M059J (cell line): ENCODE data around the gene AHCY. TPM values are rescaled to one million over a fixed set of nuclear protein-coding genes. Genes with fewer than 3 reads are reported as not detected.
A peak's percentile ranks its signal among the peaks of the same experiment; 100 is the strongest.
"Not testable (repeated sequence)": the region's sequence is repeated elsewhere in the genome, so short reads cannot be mapped to it uniquely, and the experiment has no call there.

Experiments
- DNase-seq: peaks from one replicate; pipeline ENCODE4 v3.0.0-alpha.2; 2012; ENCODE audit warnings: low read depth
- total RNA-seq: library from RNA; depleted of rRNA; stranded (reverse); fragments of >200 nt; shearing (Covaris generic); gene quantifications from 2 replicates; pipeline ENCODE4 v1.2.3, GENCODE V29; 2014; rRNA removed

The AHCY gene
- 123 and 125 TPM in 2 replicates for total RNA-seq

GRCh38 chr20:34302723-34303533 is at the start of gene AHCY:
TSS of gene AHCY (minus strand) at chr20:34303355. CDS start at chr20:34303270, 85 bp downstream.
- DNase-seq = peak; percentile 99

- DNase-seq = no peak
These were observed 46.9 kb upstream of the AHCY start for GRCh38 chr20:34350095-34350494.

GRCh38 chr20:34347571-34347970 is 44.4 kb upstream of the AHCY start:
- DNase-seq = no peak

- not testable (repeated sequence) for DNase-seq
These were observed 43.3 kb upstream of the AHCY start for GRCh38 chr20:34346533-34346865.

- DNase-seq = peak; percentile 59
These were observed 42.8 kb upstream of the AHCY start for GRCh38 chr20:34345839-34346532.

GRCh38 chr20:34345402-34345736 is 42.2 kb upstream of the AHCY start:
- no peak for DNase-seq

GRCh38 chr20:34344238-34344637 is 41.1 kb upstream of the AHCY start:
- no peak for DNase-seq

GRCh38 chr20:34343458-34344211 is 40.5 kb upstream of the AHCY start:
- no peak for DNase-seq

- DNase-seq = not testable (repeated sequence)
These were observed 38.0 kb upstream of the AHCY start for GRCh38 chr20:34341199-34341598.

- not testable (repeated sequence) for DNase-seq
These were observed 37.6 kb upstream of the AHCY start for GRCh38 chr20:34340726-34341125.

GRCh38 chr20:34337982-34338726 is 35.0 kb upstream of the AHCY start:
- DNase-seq = no peak

GRCh38 chr20:34337544-34337943 is 34.4 kb upstream of the AHCY start:
- no peak for DNase-seq

- peak; percentile 92 for DNase-seq
These were observed 31.7 kb upstream of the AHCY start for GRCh38 chr20:34334654-34335407.

GRCh38 chr20:34333786-34334185 is 30.6 kb upstream of the AHCY start:
- DNase-seq = no peak

GRCh38 chr20:34332262-34332920 is 29.2 kb upstream of the AHCY start:
- DNase-seq = no peak

- DNase-seq = no peak
These were observed 28.7 kb upstream of the AHCY start for GRCh38 chr20:34331838-34332237.

GRCh38 chr20:34330861-34331544 is 27.8 kb upstream of the AHCY start:
- not testable (repeated sequence) for DNase-seq

GRCh38 chr20:34328928-34329677 is 25.9 kb upstream of the AHCY start:
- DNase-seq = no peak

GRCh38 chr20:34328207-34328606 is 25.1 kb upstream of the AHCY start:
- DNase-seq = not testable (repeated sequence)
